Fibroblast of the aortic adventitia (primary cell): Measurements from ENCODE around the gene ZNF613. TPM values are rescaled to one million over a fixed set of nuclear protein-coding genes. Genes with fewer than 3 reads are reported as not detected.

Source experiments
- DNase-seq: peaks from one replicate; pipeline ENCODE4 v3.0.0-alpha.2; 2010; ENCODE audit warnings: low read depth
- H3K4me3 ChIP-seq: 2 replicates; pipeline ENCODE4 v1.5.1; 2011; ENCODE audit warnings: low read depth, mild to moderate bottlenecking, control low read depth, low read length, moderate library complexity
- total RNA-seq: library from RNA; depleted of rRNA; stranded (reverse); fragments of >200 nt; gene quantifications from 2 replicates; pipeline ENCODE4 v1.2.3, GENCODE V29; 2012; ENCODE audit warnings: low replicate concordance
- TF ChIP-seq, protein P1 (sequence below): IDR thresholded peaks from 2 replicates; pipeline ENCODE4 v1.5.1; 2011; ENCODE audit warnings: mild to moderate bottlenecking, low read length, control low read depth, inconsistent platforms; ENCODE audit not compliant: insufficient read depth

ZNF613 gene
- total RNA-seq, 1 donor = 7.8 TPM

GRCh38 chr19:51916167-51916566 lies 11.1 kb upstream of the ZNF613 start:
- DNase-seq = no peak
- H3K4me3 ChIP-seq = no peak overlapping the region
- TF ChIP-seq, protein P1, sequence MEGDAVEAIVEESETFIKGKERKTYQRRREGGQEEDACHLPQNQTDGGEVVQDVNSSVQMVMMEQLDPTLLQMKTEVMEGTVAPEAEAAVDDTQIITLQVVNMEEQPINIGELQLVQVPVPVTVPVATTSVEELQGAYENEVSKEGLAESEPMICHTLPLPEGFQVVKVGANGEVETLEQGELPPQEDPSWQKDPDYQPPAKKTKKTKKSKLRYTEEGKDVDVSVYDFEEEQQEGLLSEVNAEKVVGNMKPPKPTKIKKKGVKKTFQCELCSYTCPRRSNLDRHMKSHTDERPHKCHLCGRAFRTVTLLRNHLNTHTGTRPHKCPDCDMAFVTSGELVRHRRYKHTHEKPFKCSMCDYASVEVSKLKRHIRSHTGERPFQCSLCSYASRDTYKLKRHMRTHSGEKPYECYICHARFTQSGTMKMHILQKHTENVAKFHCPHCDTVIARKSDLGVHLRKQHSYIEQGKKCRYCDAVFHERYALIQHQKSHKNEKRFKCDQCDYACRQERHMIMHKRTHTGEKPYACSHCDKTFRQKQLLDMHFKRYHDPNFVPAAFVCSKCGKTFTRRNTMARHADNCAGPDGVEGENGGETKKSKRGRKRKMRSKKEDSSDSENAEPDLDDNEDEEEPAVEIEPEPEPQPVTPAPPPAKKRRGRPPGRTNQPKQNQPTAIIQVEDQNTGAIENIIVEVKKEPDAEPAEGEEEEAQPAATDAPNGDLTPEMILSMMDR = no peak

- TF ChIP-seq, protein P1 = no peak
- DNase-seq = no peak
- H3K4me3 ChIP-seq = no peak overlapping the region
These were observed 7.7 kb upstream of the ZNF613 start for GRCh38 chr19:51919606-51920005.

DNA sequence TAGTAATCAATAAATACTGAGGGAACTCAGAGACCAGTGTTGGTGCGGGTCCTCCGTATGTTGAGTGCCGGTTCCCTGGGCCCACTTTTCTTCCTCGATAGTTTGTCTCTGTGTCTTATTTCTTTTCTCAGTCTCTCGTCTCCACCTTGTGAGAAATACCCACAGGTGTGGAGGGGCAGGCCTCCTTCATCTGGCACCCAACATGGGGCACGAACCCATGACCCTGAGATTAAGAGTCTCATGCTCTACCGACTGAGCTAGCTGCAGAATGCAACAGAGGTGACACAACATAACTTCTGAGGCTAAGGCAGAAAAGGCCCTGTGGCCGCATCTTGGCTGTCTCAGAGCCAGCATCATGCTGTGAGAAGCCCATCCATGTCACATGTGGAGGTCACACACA lies 5.3 kb upstream of the ZNF613 start:
- TF ChIP-seq, protein P1 = no peak
- DNase-seq = no peak
- no peak overlapping the region for H3K4me3 ChIP-seq

DNA sequence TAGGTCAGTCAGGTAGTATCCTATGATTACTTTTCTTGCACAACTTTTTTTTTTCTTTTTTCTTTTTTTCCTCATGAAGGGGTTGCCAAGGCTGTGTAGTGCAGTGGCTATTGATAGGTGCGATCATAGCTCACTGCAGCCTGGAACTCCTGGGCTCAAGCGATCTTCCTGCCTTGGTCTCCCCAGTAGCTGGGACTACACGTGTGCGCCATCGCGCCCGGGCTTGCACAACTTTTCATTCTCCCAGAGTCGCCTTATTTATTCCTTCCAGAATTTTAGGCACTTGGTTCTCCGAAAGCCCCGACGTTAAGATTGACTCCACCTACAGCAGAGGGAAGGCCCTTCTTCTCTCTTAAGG lies 867 bp upstream of the ZNF613 start:
- H3K4me3 ChIP-seq = peak overlapping the region; percentile 94
- no peak for DNase-seq
- TF ChIP-seq, protein P1 = no peak

- no peak for DNase-seq
- peak overlapping the region; percentile 94 for H3K4me3 ChIP-seq
- TF ChIP-seq, protein P1 = no peak
These were observed 587 bp downstream of the ZNF613 start for GRCh38 chr19:51927859-51928258.

- TF ChIP-seq, protein P1 = no peak
- no peak for DNase-seq
- no peak overlapping the region for H3K4me3 ChIP-seq
These were observed 4.6 kb downstream of the ZNF613 start for GRCh38 chr19:51931921-51932320.

DNA sequence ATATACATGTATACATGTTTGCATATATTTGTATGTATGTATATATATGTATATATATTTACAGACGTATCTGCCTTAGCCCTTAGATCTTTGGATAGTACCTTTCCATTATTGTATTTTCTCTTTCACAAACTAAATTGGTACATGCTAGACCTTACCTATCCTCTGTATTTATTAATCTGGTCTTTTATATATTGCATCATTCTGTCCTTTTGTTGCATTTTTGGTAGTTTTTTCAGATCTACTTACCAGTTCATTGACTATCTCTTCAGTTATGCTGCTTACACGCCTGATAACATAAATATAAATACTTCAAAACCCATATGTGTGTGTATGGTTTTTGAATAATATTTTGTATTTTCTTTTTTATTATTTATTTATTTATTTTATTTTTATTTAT lies 11.7 kb downstream of the ZNF613 start:
- TF ChIP-seq, protein P1 = no peak
- no peak overlapping the region for H3K4me3 ChIP-seq

More for the DNA sequence above, 11.7 kb downstream of the ZNF613 start:
- DNase-seq = no peak
